Right ventricle myocardium superior (tissue), 1 donor: ENCODE data around the gene C2orf68. TPM values are rescaled to one million over a fixed set of nuclear protein-coding genes. Genes with fewer than 3 reads are reported as not detected.
"Not testable (repeated sequence)": the region's sequence is repeated elsewhere in the genome, so short reads cannot be mapped to it uniquely, and the experiment has no call there.

Experiments used
- ATAC-seq: fragments of 200-7000 bp; cut with Tn5 transposase; one replicate; pipeline ENCODE4 v1.9.1; 2020; ENCODE audit warnings: mild to moderate bottlenecking; ENCODE audit not compliant: poor library complexity
- DNase-seq: peaks from one replicate; pipeline ENCODE4 v3.0.0-alpha.2; 2020
- intact Hi-C: fragments of 100-400 bp; cut with DNase I; formaldehyde crosslinking; loops from one replicate; pipeline ENCODE4 v1.11.2; 2022
- long read RNA-seq: library from polyadenylated mRNA; unstranded; transcript quantifications from one replicate; pipeline ENCODE4 v2.0.0, GENCODE V29; 2021
- total RNA-seq: library from RNA; stranded (reverse); fragmentation: NEBNext Ultra II Directional; extraction: Animal tissue kit (Norgen Biotek cat#: 25700); gene quantifications from one replicate; pipeline ENCODE4 v1.2.1, GENCODE V29; 2021
- donor health status: DM: no; HTN: yes; CAD: no; lungs with severe emphysema.

C2orf68 gene
- 26.5 TPM for total RNA-seq
- long read RNA-seq, partial matches to known transcripts = 0 of 11 reads
- long read RNA-seq, other reads (novel, unspliced or antisense) = 8 of 11 reads

GRCh38 chr2:85611705-85612587 is at the start of gene C2orf68:
Gene C2orf68 (minus strand): TSS chr2:85612066. CDS start chr2:85611984, 82 bp downstream.
- peak; percentile 86 for ATAC-seq
- DNase-seq = peak; percentile 95
- intact Hi-C loops = no loop called here

GRCh38 chr2:85661139-85661858 is 49.4 kb upstream of the C2orf68 start:
- ATAC-seq (peak; percentile 56), DNase-seq (no peak)
- intact Hi-C loops = no loop called here

- DNase-seq = no peak
- no peak for ATAC-seq
- intact Hi-C loops = no loop called here
Observed at GRCh38 chr2:85660725-85661124, 48.9 kb upstream of the C2orf68 start.

- intact Hi-C loops, ATAC-seq, DNase-seq: not testable (repeated sequence)
Observed at GRCh38 chr2:85660301-85660700, 48.4 kb upstream of the C2orf68 start.

GRCh38 chr2:85659324-85659981 is 47.6 kb upstream of the C2orf68 start:
- no peak for ATAC-seq
- no peak for DNase-seq
- intact Hi-C loops = no loop called here

- ATAC-seq, DNase-seq, intact Hi-C loops: not testable (repeated sequence)
Observed at GRCh38 chr2:85657399-85657798, 45.5 kb upstream of the C2orf68 start.

- intact Hi-C loops = no loop called here
Observed at GRCh38 chr2:85656468-85656867, 44.6 kb upstream of the C2orf68 start.

GRCh38 chr2:85655961-85656417 is 44.1 kb upstream of the C2orf68 start:
- DNase-seq (no peak), ATAC-seq (no peak)
- intact Hi-C loops = no loop called here

More at GRCh38 chr2:85656468-85656867, 44.6 kb upstream of the C2orf68 start:
- ATAC-seq (no peak), DNase-seq (no peak)

- DNase-seq = no peak
Observed at GRCh38 chr2:85653996-85654395, 42.1 kb upstream of the C2orf68 start.

GRCh38 chr2:85652056-85652455 is 40.2 kb upstream of the C2orf68 start:
- intact Hi-C loops = no loop called here
- ATAC-seq = no peak

More at GRCh38 chr2:85653996-85654395, 42.1 kb upstream of the C2orf68 start:
- intact Hi-C loops = no loop called here
- ATAC-seq = no peak

GRCh38 chr2:85651097-85651496 is 39.2 kb upstream of the C2orf68 start:
- intact Hi-C loops = no loop called here
- ATAC-seq (no peak), DNase-seq (no peak)

More at GRCh38 chr2:85652056-85652455, 40.2 kb upstream of the C2orf68 start:
- DNase-seq = no peak

- ATAC-seq (no peak), DNase-seq (no peak)
- intact Hi-C loops = no loop called here
Observed at GRCh38 chr2:85650456-85650855, 38.6 kb upstream of the C2orf68 start.

- intact Hi-C loops = no loop called here
- no peak for ATAC-seq
- DNase-seq = no peak
Observed at GRCh38 chr2:85649201-85650190, 37.6 kb upstream of the C2orf68 start.

GRCh38 chr2:85648619-85649018 is 36.8 kb upstream of the C2orf68 start:
- intact Hi-C loops = no loop called here
- ATAC-seq (no peak), DNase-seq (no peak)

- ATAC-seq (no peak), DNase-seq (no peak)
- intact Hi-C loops = no loop called here
Observed at GRCh38 chr2:85647823-85648526, 36.1 kb upstream of the C2orf68 start.

- intact Hi-C loops = no loop called here
- no peak for DNase-seq
Observed at GRCh38 chr2:85646166-85646565, 34.3 kb upstream of the C2orf68 start.

GRCh38 chr2:85644909-85645308 is 33.0 kb upstream of the C2orf68 start:
- intact Hi-C loops = no loop called here
- ATAC-seq (no peak), DNase-seq (no peak)

More at GRCh38 chr2:85646166-85646565, 34.3 kb upstream of the C2orf68 start:
- no peak for ATAC-seq
